ENCODE measurements around the gene RAPGEF1. TPM values are rescaled to one million over a fixed set of nuclear protein-coding genes. Genes with fewer than 3 reads are reported as not detected.

The RAPGEF1 gene
- total and polyA plus RNA-seq, 2 experiments from 2014 or later, result 9.9 to 82.8 TPM

DNA sequence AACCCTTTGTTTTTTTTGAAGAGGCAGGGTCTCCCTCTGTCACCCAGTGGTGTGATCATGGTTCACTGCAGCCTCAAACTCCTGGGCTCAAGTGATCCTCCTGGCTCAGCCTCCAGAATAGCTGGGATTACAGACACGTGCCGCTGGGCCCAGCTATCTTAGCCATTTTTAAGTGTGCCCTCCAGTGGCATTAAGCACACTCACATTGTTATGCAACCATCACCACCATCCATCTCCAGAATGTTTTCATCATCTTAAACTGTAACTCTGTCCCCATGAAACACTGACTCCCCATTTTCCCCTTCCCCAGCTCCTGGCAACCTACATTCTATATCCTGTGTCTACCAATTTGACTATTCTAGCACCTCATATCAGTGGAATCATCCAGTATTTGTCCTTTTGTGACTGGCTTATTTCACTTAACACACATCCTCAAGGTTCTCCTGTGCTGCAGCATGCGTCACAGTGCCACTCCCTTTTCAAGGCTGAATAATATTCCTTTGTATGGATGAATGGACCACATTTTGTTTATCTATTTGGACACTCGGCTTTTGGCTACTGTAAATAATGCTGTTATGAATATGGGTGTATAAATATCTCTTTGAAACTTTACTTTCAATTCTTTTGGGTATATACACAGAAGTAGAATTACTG, 12.5 kb upstream of the RAPGEF1 start:
- Histone ChIP-seq H3K27ac (ENCODE audit: low read depth) (no peak overlapping the region), H2AFZ (no peak overlapping the region), H3K4me1 (ENCODE audit: insufficient read depth) (peaks cover 4% of the 10 kb centered on the region; the same call in 1 of the 2 replicates), H3K36me3 (ENCODE audit: insufficient read depth) (no peaks in the 10 kb centered on the region), H3K79me2 (replicated peaks; ENCODE audit: insufficient read depth) (no peaks in the 10 kb centered on the region), H3F3A (replicated peaks; ENCODE audit: low read depth) (no peaks in the 10 kb centered on the region), H4K20me1 (replicated peaks; ENCODE audit: insufficient read depth) (no peaks in the 10 kb centered on the region), H3K4me3 (no peak overlapping the region), H3K27me3 (ENCODE audit: insufficient read depth) (no peaks in the 10 kb centered on the region), H3K4me2 (no peak overlapping the region), H3K9me2 (ENCODE audit: insufficient read depth) (no peaks in the 10 kb centered on the region)
- Mint-ChIP-seq H3K36me3 (ENCODE audit: low read depth) (no peaks in the 10 kb centered on the region), H3K27ac (no peak overlapping the region), H3K4me1 (peaks cover 10% of the 10 kb centered on the region; the same call in 2 of the 3 replicates), H3K9me3 (no peaks in the 10 kb centered on the region), H3K27me3 (ENCODE audit: insufficient read depth, low read depth, poor library complexity) (peaks cover 10% of the 10 kb centered on the region), H3K4me3 (no peak overlapping the region)
- TF ChIP-seq CREB1 (CRISPR knock-in tag; IDR thresholded peaks at IDR 0.05; ENCODE audit: low read depth) (no peak), STAT1 (IDR thresholded peaks at IDR 0.05; ENCODE audit: unreplicated experiment) (no peak), EZH2phosphoT487 (IDR thresholded peaks at IDR 0.05; ENCODE audit: unreplicated experiment) (no peak), JUNB (IDR thresholded peaks at IDR 0.05; ENCODE audit: unreplicated experiment) (no peak), EZH2 (IDR thresholded peaks at IDR 0.05; ENCODE audit: low read depth, unreplicated experiment) (no peak), ZNF114 (CRISPR knock-in tag; IDR thresholded peaks at IDR 0.05) (no peak), NANOG (IDR thresholded peaks at IDR 0.05; ENCODE audit: borderline replicate concordance) (no peak), ZNF331 (CRISPR knock-in tag; IDR thresholded peaks at IDR 0.05; ENCODE audit: low read depth) (no peak), POLR2AphosphoS5 (IDR thresholded peaks at IDR 0.05; ENCODE audit: low read depth) (no peak)
- TF ChIP-seq, protein P1, sequence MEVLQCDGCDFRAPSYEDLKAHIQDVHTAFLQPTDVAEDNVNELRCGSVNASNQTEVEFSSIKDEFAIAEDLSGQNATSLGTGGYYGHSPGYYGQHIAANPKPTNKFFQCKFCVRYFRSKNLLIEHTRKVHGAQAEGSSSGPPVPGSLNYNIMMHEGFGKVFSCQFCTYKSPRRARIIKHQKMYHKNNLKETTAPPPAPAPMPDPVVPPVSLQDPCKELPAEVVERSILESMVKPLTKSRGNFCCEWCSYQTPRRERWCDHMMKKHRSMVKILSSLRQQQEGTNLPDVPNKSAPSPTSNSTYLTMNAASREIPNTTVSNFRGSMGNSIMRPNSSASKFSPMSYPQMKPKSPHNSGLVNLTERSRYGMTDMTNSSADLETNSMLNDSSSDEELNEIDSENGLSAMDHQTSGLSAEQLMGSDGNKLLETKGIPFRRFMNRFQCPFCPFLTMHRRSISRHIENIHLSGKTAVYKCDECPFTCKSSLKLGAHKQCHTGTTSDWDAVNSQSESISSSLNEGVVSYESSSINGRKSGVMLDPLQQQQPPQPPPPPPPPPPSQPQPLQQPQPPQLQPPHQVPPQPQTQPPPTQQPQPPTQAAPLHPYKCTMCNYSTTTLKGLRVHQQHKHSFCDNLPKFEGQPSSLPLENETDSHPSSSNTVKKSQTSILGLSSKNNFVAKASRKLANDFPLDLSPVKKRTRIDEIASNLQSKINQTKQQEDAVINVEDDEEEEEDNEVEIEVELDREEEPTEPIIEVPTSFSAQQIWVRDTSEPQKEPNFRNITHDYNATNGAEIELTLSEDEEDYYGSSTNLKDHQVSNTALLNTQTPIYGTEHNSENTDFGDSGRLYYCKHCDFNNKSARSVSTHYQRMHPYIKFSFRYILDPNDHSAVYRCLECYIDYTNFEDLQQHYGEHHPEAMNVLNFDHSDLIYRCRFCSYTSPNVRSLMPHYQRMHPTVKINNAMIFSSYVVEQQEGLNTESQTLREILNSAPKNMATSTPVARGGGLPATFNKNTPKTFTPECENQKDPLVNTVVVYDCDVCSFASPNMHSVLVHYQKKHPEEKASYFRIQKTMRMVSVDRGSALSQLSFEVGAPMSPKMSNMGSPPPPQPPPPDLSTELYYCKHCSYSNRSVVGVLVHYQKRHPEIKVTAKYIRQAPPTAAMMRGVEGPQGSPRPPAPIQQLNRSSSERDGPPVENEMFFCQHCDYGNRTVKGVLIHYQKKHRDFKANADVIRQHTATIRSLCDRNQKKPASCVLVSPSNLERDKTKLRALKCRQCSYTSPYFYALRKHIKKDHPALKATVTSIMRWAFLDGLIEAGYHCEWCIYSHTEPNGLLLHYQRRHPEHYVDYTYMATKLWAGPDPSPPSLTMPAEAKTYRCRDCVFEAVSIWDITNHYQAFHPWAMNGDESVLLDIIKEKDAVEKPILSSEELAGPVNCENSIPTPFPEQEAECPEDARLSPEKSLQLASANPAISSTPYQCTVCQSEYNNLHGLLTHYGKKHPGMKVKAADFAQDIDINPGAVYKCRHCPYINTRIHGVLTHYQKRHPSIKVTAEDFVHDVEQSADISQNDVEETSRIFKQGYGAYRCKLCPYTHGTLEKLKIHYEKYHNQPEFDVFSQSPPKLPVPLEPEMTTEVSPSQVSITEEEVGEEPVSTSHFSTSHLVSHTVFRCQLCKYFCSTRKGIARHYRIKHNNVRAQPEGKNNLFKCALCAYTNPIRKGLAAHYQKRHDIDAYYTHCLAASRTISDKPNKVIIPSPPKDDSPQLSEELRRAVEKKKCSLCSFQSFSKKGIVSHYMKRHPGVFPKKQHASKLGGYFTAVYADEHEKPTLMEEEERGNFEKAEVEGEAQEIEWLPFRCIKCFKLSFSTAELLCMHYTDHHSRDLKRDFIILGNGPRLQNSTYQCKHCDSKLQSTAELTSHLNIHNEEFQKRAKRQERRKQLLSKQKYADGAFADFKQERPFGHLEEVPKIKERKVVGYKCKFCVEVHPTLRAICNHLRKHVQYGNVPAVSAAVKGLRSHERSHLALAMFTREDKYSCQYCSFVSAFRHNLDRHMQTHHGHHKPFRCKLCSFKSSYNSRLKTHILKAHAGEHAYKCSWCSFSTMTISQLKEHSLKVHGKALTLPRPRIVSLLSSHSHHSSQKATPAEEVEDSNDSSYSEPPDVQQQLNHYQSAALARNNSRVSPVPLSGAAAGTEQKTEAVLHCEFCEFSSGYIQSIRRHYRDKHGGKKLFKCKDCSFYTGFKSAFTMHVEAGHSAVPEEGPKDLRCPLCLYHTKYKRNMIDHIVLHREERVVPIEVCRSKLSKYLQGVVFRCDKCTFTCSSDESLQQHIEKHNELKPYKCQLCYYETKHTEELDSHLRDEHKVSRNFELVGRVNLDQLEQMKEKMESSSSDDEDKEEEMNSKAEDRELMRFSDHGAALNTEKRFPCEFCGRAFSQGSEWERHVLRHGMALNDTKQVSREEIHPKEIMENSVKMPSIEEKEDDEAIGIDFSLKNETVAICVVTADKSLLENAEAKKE (CRISPR knock-in tag; IDR thresholded peaks at IDR 0.05), result no peak
- TF ChIP-seq, protein P2, sequence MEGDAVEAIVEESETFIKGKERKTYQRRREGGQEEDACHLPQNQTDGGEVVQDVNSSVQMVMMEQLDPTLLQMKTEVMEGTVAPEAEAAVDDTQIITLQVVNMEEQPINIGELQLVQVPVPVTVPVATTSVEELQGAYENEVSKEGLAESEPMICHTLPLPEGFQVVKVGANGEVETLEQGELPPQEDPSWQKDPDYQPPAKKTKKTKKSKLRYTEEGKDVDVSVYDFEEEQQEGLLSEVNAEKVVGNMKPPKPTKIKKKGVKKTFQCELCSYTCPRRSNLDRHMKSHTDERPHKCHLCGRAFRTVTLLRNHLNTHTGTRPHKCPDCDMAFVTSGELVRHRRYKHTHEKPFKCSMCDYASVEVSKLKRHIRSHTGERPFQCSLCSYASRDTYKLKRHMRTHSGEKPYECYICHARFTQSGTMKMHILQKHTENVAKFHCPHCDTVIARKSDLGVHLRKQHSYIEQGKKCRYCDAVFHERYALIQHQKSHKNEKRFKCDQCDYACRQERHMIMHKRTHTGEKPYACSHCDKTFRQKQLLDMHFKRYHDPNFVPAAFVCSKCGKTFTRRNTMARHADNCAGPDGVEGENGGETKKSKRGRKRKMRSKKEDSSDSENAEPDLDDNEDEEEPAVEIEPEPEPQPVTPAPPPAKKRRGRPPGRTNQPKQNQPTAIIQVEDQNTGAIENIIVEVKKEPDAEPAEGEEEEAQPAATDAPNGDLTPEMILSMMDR (conservative IDR thresholded peaks at IDR 0.05; ENCODE audit: low read depth in 2 of 2), result no peak
- TF ChIP-seq, protein P3, sequence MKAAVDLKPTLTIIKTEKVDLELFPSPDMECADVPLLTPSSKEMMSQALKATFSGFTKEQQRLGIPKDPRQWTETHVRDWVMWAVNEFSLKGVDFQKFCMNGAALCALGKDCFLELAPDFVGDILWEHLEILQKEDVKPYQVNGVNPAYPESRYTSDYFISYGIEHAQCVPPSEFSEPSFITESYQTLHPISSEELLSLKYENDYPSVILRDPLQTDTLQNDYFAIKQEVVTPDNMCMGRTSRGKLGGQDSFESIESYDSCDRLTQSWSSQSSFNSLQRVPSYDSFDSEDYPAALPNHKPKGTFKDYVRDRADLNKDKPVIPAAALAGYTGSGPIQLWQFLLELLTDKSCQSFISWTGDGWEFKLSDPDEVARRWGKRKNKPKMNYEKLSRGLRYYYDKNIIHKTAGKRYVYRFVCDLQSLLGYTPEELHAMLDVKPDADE (IDR thresholded peaks at IDR 0.05), result no peak
- TF ChIP-seq, protein P4, sequence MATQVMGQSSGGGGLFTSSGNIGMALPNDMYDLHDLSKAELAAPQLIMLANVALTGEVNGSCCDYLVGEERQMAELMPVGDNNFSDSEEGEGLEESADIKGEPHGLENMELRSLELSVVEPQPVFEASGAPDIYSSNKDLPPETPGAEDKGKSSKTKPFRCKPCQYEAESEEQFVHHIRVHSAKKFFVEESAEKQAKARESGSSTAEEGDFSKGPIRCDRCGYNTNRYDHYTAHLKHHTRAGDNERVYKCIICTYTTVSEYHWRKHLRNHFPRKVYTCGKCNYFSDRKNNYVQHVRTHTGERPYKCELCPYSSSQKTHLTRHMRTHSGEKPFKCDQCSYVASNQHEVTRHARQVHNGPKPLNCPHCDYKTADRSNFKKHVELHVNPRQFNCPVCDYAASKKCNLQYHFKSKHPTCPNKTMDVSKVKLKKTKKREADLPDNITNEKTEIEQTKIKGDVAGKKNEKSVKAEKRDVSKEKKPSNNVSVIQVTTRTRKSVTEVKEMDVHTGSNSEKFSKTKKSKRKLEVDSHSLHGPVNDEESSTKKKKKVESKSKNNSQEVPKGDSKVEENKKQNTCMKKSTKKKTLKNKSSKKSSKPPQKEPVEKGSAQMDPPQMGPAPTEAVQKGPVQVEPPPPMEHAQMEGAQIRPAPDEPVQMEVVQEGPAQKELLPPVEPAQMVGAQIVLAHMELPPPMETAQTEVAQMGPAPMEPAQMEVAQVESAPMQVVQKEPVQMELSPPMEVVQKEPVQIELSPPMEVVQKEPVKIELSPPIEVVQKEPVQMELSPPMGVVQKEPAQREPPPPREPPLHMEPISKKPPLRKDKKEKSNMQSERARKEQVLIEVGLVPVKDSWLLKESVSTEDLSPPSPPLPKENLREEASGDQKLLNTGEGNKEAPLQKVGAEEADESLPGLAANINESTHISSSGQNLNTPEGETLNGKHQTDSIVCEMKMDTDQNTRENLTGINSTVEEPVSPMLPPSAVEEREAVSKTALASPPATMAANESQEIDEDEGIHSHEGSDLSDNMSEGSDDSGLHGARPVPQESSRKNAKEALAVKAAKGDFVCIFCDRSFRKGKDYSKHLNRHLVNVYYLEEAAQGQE (IDR thresholded peaks at IDR 0.05; ENCODE audit: unreplicated experiment), result no peak
- no peak for DNase-seq (ENCODE audit: low spot score)
- no peak for ATAC-seq
